Mesodermal cell (in vitro differentiated cells): ENCODE results near the gene NRF1.
"Not testable (repeated sequence)": the region's sequence is repeated elsewhere in the genome, so short reads cannot be mapped to it uniquely, and the experiment has no call there.

Experiments used
- H3K27ac ChIP-seq: 2 replicates; pipeline ENCODE4 v1.7.0; 2013; ENCODE audit warnings: mild to moderate bottlenecking, low read depth, low read length, moderate library complexity; ENCODE audit not compliant: severe bottlenecking
- H3K36me3 ChIP-seq: 2 replicates; pipeline ENCODE4 v1.7.1; 2013; ENCODE audit warnings: mild to moderate bottlenecking, low read length, moderate library complexity; ENCODE audit not compliant: control insufficient read depth, insufficient read depth
- H3K4me1 ChIP-seq: one replicate; pipeline ENCODE4 v1.7.1; 2013; ENCODE audit warnings: mild to moderate bottlenecking, low read length; ENCODE audit not compliant: insufficient read depth, control insufficient read depth, poor library complexity, severe bottlenecking
- H3K4me3 ChIP-seq: 2 replicates; pipeline ENCODE4 v1.7.0; 2013; ENCODE audit warnings: low read length, control low read depth, mild to moderate bottlenecking; ENCODE audit not compliant: insufficient read depth, poor library complexity, severe bottlenecking; ENCODE audit errors: extremely low read depth
- H3K9me3 ChIP-seq: 2 replicates; pipeline ENCODE4 v1.7.1; 2013; ENCODE audit warnings: mild to moderate bottlenecking, low read length, moderate library complexity; ENCODE audit not compliant: control insufficient read depth
- WGBS, 2 experiments: methylation state at CpG; one replicate each; pipeline ENCODE4 v1.1.5; 2013; ENCODE audit warnings: missing lambda C conversion rate in 2 of 2; ENCODE audit not compliant: insufficient coverage in 2 of 2; 5-methylcytosine and 5-hydroxymethylcytosine counted together

NRF1 gene

DNA sequence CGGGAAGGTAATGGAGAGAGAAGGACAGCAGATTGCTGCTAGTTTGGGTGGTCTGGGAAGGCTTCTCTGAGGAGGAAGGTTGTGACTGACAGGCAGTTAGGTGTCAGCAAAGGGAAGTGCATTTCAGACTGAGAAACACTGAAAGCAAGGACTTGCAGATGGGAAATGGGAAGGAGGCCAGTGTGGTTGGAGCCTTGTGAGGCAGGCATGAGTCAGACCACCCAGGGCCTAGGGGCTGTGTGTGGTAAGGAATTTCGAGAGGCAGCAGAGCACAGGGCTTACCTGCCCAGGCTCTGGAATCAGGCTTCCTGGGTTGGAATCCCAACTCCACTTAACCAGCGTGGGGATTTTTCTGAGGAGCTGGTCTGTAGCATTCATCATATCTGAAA, 53.5 kb downstream of the NRF1 start:
- Histone ChIP-seq H3K9me3 (peaks cover 20% of the 10 kb centered on the region), H3K4me1 (peaks cover 11% of the 10 kb centered on the region), H3K36me3 (peaks cover 28% of the 10 kb centered on the region), H3K27ac (peak overlapping the region; percentile 76), H3K4me3 (no peak overlapping the region)
- WGBS, 2 experiments: 56 to 77% methylated on average over 1 to 2 of the region's 3 CpGs

GRCh38 chr7:129667116-129667515, 55.6 kb downstream of the NRF1 start:
- peaks cover 11% of the 10 kb centered on the region for H3K4me1 ChIP-seq
- WGBS, 2 experiments: 100% methylated on average over 1 of the region's 4 CpGs; no CpG with 5 or more reads in 1 of the 2 experiments
- no peak overlapping the region for H3K4me3 ChIP-seq
- peaks cover 2% of the 10 kb centered on the region for H3K9me3 ChIP-seq
- H3K27ac ChIP-seq: no peak overlapping the region
- peaks cover 22% of the 10 kb centered on the region for H3K36me3 ChIP-seq

DNA sequence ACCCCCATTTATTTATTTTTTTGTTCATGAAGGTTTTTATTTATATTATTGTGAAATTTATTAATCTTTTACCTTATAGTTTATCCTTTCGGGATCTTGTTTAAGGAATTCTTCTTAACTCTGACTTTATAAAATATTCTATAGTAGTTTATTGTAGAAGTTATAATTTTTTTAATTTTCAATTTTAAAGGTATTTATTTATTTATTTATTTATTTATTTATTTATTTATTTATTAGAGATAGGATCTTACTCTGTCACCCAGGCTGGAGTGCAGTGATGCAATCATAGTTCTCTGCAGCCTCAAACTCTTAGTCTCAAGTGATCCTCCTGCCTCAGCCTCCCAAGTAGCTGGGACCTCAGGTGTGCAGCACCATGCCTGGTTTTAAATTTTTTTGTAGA, 56.0 kb downstream of the NRF1 start:
- H3K9me3 ChIP-seq: no peaks in the 10 kb centered on the region
- H3K27ac ChIP-seq: no peak overlapping the region
- WGBS, 2 experiments: no CpG with 5 or more reads among the region's 1 CpG

GRCh38 chr7:129669901-129670300, 58.4 kb downstream of the NRF1 start:
- peaks cover under 1% of the 10 kb centered on the region for H3K4me1 ChIP-seq
- H3K4me3 ChIP-seq: no peak overlapping the region
- H3K9me3 ChIP-seq: peaks cover 7% of the 10 kb centered on the region
- no peak overlapping the region for H3K27ac ChIP-seq
- H3K36me3 ChIP-seq: peaks cover 47% of the 10 kb centered on the region
- WGBS, 2 experiments: no CpG with 5 or more reads among the region's 2 CpGs

More for the DNA sequence above, 56.0 kb downstream of the NRF1 start:
- Histone ChIP-seq H3K36me3 (peaks cover 24% of the 10 kb centered on the region), H3K4me1 (peaks cover 11% of the 10 kb centered on the region), H3K4me3 (no peak overlapping the region)

DNA sequence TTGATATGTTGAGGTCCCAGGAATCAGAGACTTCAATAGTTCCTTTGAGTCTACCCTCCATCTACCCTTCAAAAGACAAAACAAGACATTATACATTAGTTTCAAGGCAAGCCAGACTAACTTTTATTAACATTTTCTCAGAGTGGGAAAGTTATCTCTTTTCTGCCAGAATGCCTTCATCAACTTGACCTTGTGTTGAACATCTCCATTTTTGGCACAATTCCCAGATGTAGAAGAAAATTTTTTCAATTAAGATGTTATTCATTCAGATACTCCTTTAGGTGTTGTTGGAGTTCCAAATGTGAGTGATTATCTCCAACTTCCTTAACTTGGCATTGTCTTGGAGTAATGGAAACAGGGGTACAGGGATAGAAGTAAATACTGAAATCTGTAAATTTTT, 59.1 kb downstream of the NRF1 start:
- H3K4me1 ChIP-seq: no peaks in the 10 kb centered on the region
- no peak overlapping the region for H3K4me3 ChIP-seq
- H3K9me3 ChIP-seq: peaks cover 15% of the 10 kb centered on the region
- peaks cover 51% of the 10 kb centered on the region for H3K36me3 ChIP-seq
- H3K27ac ChIP-seq: no peak overlapping the region

GRCh38 chr7:129671266-129671665, 59.7 kb downstream of the NRF1 start:
- 94 to 97% methylated on average over 5 to 7 of the region's 9 CpGs for WGBS, 2 experiments
- Histone ChIP-seq H3K4me1 (no peaks in the 10 kb centered on the region), H3K9me3 (peaks cover 19% of the 10 kb centered on the region), H3K36me3 (peaks cover 56% of the 10 kb centered on the region), H3K27ac (no peak overlapping the region), H3K4me3 (no peak overlapping the region)

GRCh38 chr7:129674475-129674874, 63.0 kb downstream of the NRF1 start:
- H3K27ac ChIP-seq, H3K4me1 ChIP-seq, H3K4me3 ChIP-seq: not testable (repeated sequence)
- 92 to 100% methylated on average over 1 to 2 of the region's 4 CpGs for WGBS, 2 experiments
- Histone ChIP-seq H3K36me3 (peaks cover 62% of the 10 kb centered on the region), H3K9me3 (peaks cover 19% of the 10 kb centered on the region)

GRCh38 chr7:129675521-129675920, 64.0 kb downstream of the NRF1 start:
- Histone ChIP-seq H3K9me3 (peaks cover 19% of the 10 kb centered on the region), H3K4me3 (no peak overlapping the region), H3K27ac (no peak overlapping the region), H3K36me3 (peaks cover 62% of the 10 kb centered on the region), H3K4me1 (no peaks in the 10 kb centered on the region)
- 83 to 100% methylated on average over 2 of the region's 2 CpGs for WGBS, 2 experiments

DNA sequence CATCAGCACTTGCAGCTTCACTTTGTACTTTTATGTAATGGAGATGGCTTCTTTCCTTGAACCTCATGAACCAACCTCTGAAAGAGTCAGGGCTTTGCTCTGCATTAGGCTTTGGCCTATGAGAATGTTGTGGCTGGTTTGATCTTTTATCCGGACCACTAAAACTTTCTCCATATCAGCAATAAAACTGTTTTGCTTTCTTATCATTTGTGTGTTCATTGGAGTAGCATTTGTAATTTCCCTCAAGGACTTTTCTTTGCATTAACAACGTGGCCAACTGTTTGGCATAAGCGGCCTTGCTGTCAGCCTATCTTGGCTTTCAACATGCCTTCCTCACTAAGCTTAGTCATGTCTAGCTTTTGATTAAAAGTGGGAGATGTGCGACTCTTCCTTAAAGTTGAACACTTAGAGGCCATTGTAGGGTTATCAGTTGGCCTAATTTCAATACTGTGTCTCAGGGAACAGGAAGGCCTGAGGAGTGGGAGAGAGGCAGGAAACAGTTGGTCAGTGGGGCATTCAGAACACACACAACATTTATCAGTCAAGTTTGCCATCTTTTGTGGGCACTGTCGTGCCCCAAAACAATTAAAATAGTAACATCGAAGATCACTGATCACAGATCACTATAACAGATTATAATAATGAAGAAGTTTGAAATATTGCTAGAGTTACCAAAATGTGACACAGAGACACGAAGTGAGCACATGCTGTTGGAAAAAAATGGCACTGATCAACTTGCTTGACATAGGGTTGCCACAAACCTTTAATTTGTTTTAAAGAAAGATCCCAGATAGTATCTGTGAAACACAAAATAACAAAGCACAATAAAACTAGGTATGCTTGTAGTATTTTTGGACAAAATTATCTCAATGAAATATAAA, 64.7 kb downstream of the NRF1 start:
- Histone ChIP-seq H3K9me3 (peaks cover 19% of the 10 kb centered on the region), H3K27ac (no peak overlapping the region), H3K4me3 (no peak overlapping the region), H3K4me1 (no peaks in the 10 kb centered on the region), H3K36me3 (peaks cover 56% of the 10 kb centered on the region)
- 92 to 93% methylated on average over 2 of the region's 7 CpGs for WGBS, 2 experiments

DNA sequence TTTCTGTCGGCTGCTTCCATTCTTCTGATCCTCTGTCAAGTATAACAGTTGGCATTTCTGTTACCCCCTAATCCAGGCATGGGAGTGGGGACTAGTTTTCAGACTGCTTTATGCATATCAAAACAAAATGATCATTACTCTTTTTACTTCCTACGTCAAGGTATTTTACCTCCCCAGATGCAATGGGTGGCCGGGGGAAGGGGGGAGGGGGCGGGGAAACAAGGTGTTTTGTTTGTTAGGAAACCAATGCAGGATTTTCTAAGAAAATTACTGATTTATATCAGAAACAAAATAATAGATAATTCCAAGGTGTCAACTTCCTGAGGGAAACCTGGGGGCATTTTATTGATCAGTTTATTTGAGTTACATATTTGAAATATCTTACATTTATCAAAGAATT, 66.3 kb downstream of the NRF1 start:
- Histone ChIP-seq H3K4me1 (no peaks in the 10 kb centered on the region), H3K9me3 (peaks cover 19% of the 10 kb centered on the region), H3K4me3 (no peak overlapping the region), H3K27ac (no peak overlapping the region), H3K36me3 (peaks cover 40% of the 10 kb centered on the region)
- 83% methylated on average over 1 of the region's 4 CpGs; no CpG with 5 or more reads in 1 of the 2 experiments for WGBS, 2 experiments

- Histone ChIP-seq H3K4me3 (no peak overlapping the region), H3K27ac (no peak overlapping the region), H3K36me3 (peaks cover 32% of the 10 kb centered on the region), H3K4me1 (no peaks in the 10 kb centered on the region), H3K9me3 (peaks cover 19% of the 10 kb centered on the region)
Observed at GRCh38 chr7:129678606-129679005, 67.1 kb downstream of the NRF1 start.
